Measurements from ENCODE around the gene UNC93A. TPM values are rescaled to one million over a fixed set of nuclear protein-coding genes. Genes with fewer than 3 reads are reported as not detected.
"Not testable (repeated sequence)": the region's sequence is repeated elsewhere in the genome, so short reads cannot be mapped to it uniquely, and the experiment has no call there.

The UNC93A gene
- total and polyA plus RNA-seq, 2 donors (not counting 1 experiment from before 2014, with no cell fraction given) = not detected

DNA sequence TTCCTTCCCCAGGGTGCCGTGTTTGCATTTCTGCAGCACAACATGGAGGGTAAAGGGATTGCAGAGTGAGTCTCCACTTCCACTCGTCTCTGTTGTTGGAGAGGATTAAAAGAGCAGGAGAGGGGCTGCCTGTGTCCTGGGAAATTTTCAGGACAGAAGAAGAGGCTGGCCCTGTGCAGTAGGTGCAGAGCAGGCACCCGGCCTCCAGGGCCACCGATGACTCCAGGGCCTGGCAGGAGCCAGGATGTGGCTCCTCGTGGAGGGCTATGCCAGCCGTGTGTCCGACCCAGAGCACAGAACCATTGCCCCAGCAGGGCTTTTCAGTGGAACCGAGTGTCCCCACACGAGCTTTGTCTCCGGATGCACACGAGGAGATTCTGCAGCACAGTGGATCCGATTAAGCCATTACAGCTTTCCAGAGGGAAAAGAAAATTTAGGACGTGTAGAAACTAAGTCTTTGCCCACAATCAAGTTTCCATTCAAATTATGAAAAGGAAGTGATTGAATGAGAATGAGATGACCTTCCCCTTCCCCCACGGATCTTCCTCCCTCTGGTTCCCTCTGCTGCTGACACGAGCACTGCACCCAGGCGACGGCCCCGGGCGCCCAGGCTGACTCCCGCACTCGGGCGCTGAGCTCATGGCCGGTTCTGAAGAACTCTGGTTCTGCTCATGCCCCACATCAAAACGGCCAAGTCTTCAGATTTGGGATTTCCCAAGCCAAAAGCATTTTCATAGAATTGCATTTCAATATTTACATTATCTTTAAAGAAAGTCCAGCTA is 43.1 kb upstream of the UNC93A start:
- TF ChIP-seq EZH2 (IDR thresholded peaks at IDR 0.05; ENCODE audit: low read length, missing control alignments) = no peak
- TF ChIP-seq, protein P1, sequence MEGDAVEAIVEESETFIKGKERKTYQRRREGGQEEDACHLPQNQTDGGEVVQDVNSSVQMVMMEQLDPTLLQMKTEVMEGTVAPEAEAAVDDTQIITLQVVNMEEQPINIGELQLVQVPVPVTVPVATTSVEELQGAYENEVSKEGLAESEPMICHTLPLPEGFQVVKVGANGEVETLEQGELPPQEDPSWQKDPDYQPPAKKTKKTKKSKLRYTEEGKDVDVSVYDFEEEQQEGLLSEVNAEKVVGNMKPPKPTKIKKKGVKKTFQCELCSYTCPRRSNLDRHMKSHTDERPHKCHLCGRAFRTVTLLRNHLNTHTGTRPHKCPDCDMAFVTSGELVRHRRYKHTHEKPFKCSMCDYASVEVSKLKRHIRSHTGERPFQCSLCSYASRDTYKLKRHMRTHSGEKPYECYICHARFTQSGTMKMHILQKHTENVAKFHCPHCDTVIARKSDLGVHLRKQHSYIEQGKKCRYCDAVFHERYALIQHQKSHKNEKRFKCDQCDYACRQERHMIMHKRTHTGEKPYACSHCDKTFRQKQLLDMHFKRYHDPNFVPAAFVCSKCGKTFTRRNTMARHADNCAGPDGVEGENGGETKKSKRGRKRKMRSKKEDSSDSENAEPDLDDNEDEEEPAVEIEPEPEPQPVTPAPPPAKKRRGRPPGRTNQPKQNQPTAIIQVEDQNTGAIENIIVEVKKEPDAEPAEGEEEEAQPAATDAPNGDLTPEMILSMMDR (conservative IDR thresholded peaks at IDR 0.05 in 1 of 2, IDR thresholded peaks at IDR 0.05 in 1 of 2; ENCODE audit: low read depth in 1 of 2, low read length in 2 of 2) = no peak
- Histone ChIP-seq H3K27me3 (ENCODE audit: control insufficient read depth, insufficient read depth, low read length) (no peaks in the 10 kb centered on the region), H3K9ac (ENCODE audit: insufficient read depth, low read length) (no peak overlapping the region), H3K4me3 (replicated peaks in 1 of 4; ENCODE audit: control extremely low read depth in 1 of 4, insufficient read depth in 1 of 4, low read depth in 3 of 4, low read length in 4 of 4) (no peak overlapping the region), H2AFZ (ENCODE audit: low read length) (no peak overlapping the region), H3K9me3 (ENCODE audit: control insufficient read depth, insufficient read depth, low read depth, low read length) (no peaks in the 10 kb centered on the region), H4K20me1 (ENCODE audit: control insufficient read depth, extremely low read depth, insufficient read depth, low read length) (no peaks in the 10 kb centered on the region), H3K79me2 (ENCODE audit: control insufficient read depth, insufficient read depth, low read length) (no peaks in the 10 kb centered on the region), H3K4me1 (ENCODE audit: control insufficient read depth, extremely low read depth, insufficient read depth, low read length) (no peaks in the 10 kb centered on the region), H3K36me3 (ENCODE audit: control insufficient read depth, insufficient read depth, low read length) (no peaks in the 10 kb centered on the region), H3K27ac (ENCODE audit: insufficient read depth, low read length) (no peak overlapping the region), H3K4me2 (ENCODE audit: extremely low read depth, insufficient read depth, low read length) (no peak overlapping the region)
- DNase-seq (ENCODE audit: low read depth in 2 of 2) = no peak

DNA sequence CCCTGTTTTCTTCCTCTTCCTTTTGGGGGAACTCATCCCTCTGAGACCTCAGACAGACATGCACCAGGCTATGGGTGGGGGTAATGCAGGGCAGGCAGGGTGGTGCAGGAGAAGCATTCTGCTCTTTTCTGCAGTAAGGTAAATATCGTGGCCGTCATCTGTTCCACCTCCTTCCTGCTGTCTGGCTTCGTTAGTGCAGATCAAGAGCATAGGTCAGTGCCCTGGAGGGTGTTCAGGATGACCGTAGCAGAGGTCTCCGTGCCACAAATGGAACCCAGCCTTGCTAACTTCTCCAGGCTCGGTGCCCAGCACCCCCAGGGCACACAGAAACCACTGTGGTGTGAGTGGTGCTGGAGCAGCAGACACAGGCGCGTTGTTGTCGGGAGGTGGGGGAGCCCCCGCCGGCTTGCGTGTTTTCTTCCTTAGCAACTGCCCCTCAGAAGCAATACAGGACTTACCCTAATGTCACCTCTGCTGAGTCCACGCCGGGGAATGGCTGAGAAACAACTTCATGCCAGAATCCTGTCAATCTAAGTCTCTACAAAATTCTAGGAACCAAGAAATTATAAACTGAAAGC is 42.1 kb upstream of the UNC93A start:
- not testable (repeated sequence) for H3K36me3 ChIP-seq (ENCODE audit: control insufficient read depth, insufficient read depth, low read length)

DNA sequence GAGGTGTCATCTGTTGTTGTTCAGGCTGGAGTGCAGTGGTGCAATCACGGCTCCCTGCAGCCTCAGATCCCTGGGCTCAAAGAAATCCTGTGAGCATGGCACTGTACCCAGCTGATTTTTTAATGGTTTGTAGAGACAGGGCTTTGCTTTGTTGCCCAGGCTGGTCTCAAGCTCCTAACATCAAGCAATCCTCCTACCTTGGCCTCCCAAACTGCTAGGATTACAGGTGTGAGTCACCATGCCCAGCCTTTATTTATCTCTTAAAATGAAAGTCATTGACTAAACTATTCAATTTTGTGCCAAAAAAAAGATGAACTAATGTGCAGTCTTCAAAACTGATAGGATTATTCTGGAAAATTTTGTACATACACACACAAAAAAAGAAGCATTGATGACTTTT is 38.8 kb upstream of the UNC93A start:
- no peak for TF ChIP-seq EZH2 (IDR thresholded peaks at IDR 0.05; ENCODE audit: low read length, missing control alignments)
- TF ChIP-seq, protein P1 (conservative IDR thresholded peaks at IDR 0.05 in 1 of 2, IDR thresholded peaks at IDR 0.05 in 1 of 2; ENCODE audit: low read depth in 1 of 2, low read length in 2 of 2) = no peak
- no peak overlapping the region for H2AFZ ChIP-seq (ENCODE audit: low read length)
- DNase-seq (ENCODE audit: low read depth in 2 of 2) = peak in 1 of 2 donors; percentile 8

More for the DNA sequence above, 42.1 kb upstream of the UNC93A start:
- H3K9ac ChIP-seq (ENCODE audit: insufficient read depth, low read length); DNase-seq (ENCODE audit: low read depth in 2 of 2); H3K4me3 ChIP-seq (replicated peaks in 1 of 4; ENCODE audit: control extremely low read depth in 1 of 4, insufficient read depth in 1 of 4, low read depth in 3 of 4, low read length in 4 of 4); H3K27me3 ChIP-seq (ENCODE audit: control insufficient read depth, insufficient read depth, low read length); H3K4me1 ChIP-seq (ENCODE audit: control insufficient read depth, extremely low read depth, insufficient read depth, low read length); H3K9me3 ChIP-seq (ENCODE audit: control insufficient read depth, insufficient read depth, low read depth, low read length); H3K4me2 ChIP-seq (ENCODE audit: extremely low read depth, insufficient read depth, low read length); H4K20me1 ChIP-seq (ENCODE audit: control insufficient read depth, extremely low read depth, insufficient read depth, low read length); H3K27ac ChIP-seq (ENCODE audit: insufficient read depth, low read length); H2AFZ ChIP-seq (ENCODE audit: low read length); H3K79me2 ChIP-seq (ENCODE audit: control insufficient read depth, insufficient read depth, low read length): not testable (repeated sequence)

More for the DNA sequence above, 38.8 kb upstream of the UNC93A start:
- H3K4me2 ChIP-seq (ENCODE audit: extremely low read depth, insufficient read depth, low read length) = no peak overlapping the region
- no peaks in the 10 kb centered on the region for H3K4me1 ChIP-seq (ENCODE audit: control insufficient read depth, extremely low read depth, insufficient read depth, low read length)
- no peak overlapping the region for H3K4me3 ChIP-seq (replicated peaks in 1 of 4; ENCODE audit: control extremely low read depth in 1 of 4, insufficient read depth in 1 of 4, low read depth in 3 of 4, low read length in 4 of 4)
- no peaks in the 10 kb centered on the region for H3K9me3 ChIP-seq (ENCODE audit: control insufficient read depth, insufficient read depth, low read depth, low read length)
- no peaks in the 10 kb centered on the region for H3K79me2 ChIP-seq (ENCODE audit: control insufficient read depth, insufficient read depth, low read length)
- no peaks in the 10 kb centered on the region for H3K36me3 ChIP-seq (ENCODE audit: control insufficient read depth, insufficient read depth, low read length)
- no peak overlapping the region for H3K9ac ChIP-seq (ENCODE audit: insufficient read depth, low read length)
- H3K27me3 ChIP-seq (ENCODE audit: control insufficient read depth, insufficient read depth, low read length) = no peaks in the 10 kb centered on the region
- H4K20me1 ChIP-seq (ENCODE audit: control insufficient read depth, extremely low read depth, insufficient read depth, low read length) = no peaks in the 10 kb centered on the region
- H3K27ac ChIP-seq (ENCODE audit: insufficient read depth, low read length) = no peak overlapping the region

Data from fibroblast of lung (primary cell).